GM18508 (cell line): ENCODE data around the gene EED.
A peak's percentile ranks its signal among the peaks of the same experiment; 100 is the strongest.
"Not testable (repeated sequence)": the region's sequence is repeated elsewhere in the genome, so short reads cannot be mapped to it uniquely, and the experiment has no call there.

ENCODE experiments used
- ATAC-seq: cut with Tn5 transposase; IDR thresholded peaks from one replicate; pipeline ENCODE4 v1.9.1; 2021; ENCODE audit warnings: moderate number of reproducible peaks; ENCODE audit not compliant: insufficient read depth, unreplicated experiment

The EED gene

DNA sequence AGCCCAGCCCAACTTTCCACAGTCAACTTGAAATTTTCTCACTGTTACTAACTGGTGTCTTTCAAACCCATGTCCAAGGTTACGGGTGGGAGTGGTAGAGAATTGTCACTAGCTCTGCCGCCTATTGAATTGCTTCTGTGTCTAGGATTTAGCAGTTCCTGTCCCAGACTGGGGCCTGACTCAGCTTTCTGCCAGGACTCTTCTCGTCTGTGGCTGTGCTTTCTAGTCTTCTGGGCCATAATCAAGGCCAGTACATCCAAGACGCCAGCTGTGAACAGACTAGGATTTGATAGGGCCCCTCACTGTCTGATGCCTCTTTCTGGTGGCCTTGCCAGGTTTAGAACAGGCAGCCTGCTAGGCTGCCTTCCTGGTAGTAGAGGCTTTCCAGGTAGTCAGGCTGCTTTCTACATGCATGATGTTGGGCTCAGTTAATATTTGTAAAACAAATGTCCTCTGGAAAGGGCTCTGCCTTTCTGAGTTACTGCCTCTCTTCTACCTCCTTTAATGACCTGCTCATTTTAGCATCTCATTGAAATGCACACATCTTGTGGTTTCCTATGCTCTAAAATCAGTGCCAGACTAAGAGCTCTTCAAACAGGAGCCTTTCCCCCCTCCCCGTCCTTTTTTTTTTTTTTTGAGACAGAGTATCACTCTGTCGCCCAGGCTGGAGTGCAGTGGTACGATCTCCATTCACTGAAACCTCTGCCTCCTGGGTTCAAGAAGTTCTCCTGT, 44.4 kb downstream of the EED start:
- ATAC-seq: no peak

GRCh38 chr11:86289508-86290280, 45.1 kb downstream of the EED start:
- ATAC-seq: not testable (repeated sequence)

DNA sequence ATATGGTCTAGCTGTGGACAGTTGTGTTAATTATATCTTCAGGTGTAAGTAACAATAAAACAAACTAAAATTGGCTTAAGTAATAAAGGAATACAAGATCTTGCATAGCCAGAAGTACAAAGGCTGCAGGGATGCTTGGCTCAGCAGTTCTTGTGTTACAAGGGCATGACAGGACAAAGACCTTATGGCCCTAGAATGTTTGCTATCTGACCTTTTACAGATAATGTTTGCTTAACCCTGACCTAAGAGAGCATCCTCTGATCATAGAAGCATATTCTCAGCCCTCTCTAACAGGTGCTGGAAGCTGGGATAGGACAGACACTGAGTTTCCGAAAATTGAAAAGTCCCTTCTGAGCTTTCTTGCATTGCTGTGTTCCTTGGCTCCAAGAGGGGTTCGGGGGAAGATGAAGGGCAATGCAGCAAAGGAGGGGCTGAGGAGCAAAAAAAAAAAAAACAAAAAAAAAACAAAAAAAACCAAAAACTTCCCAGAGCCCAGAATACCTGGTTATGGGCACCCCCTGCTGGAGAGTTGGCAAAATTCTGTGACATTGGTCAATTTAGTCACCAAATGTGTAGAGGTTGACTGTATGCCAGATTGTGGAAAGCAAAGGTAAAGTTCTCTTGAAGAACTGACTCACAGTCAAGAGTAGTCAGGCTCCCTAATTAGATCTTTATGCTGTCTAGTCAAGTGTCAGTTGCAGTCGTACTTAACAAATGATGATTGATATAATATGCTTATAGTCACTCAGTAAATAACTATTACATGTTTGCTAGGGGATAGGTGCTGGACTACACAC, 47.1 kb downstream of the EED start:
- ATAC-seq: no peak

DNA sequence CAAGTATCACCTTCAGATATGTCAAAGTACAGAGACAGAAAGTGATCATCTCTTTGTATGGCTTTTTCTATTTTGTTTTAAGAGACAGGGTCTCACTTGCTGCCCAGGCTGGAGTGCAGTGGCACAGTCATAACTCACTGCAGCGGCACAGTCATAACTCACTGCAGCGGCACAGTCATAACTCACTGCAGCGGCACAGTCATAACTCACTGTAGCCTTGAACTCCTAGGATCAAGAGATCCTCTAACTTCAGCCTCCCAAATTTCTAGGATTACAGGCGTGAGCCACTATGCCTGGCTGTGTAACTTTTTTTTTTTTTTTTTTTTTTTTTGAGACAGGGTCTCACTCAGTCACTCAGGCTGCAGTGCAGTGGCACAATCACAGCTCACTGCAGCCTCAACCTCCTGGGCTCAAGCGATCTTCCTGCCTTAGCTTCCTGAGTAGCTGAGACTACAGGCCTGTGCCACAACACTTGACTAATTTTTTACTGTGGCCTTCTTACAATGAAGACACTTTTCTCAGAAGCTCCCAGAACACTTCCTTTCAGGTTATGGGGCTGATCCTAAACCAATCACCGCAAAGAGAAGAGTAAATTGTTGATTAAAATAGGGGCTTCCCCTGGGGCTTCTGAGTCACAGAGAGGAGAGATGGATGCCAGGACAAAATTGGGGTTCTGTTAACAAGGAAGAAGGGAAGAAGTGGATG, 48.5 kb downstream of the EED start:
- peak; percentile 74 for ATAC-seq

- no peak for ATAC-seq
Measured at GRCh38 chr11:86294026-86294425, 49.5 kb downstream of the EED start.

- ATAC-seq: peak; percentile 13
Measured at GRCh38 chr11:86301742-86302091, 57.2 kb downstream of the EED start.

- ATAC-seq: peak; percentile 96
Measured at GRCh38 chr11:86302092-86302793, 57.7 kb downstream of the EED start, which contains the start of gene HIKESHI. Gene HIKESHI (plus strand): TSS chr11:86302240. CDS start chr11:86302449, 209 bp downstream.

GRCh38 chr11:86303257-86303656, 58.7 kb downstream of the EED start:
- ATAC-seq: no peak

- ATAC-seq: not testable (repeated sequence)
Measured at GRCh38 chr11:86308710-86309109, 64.2 kb downstream of the EED start.

DNA sequence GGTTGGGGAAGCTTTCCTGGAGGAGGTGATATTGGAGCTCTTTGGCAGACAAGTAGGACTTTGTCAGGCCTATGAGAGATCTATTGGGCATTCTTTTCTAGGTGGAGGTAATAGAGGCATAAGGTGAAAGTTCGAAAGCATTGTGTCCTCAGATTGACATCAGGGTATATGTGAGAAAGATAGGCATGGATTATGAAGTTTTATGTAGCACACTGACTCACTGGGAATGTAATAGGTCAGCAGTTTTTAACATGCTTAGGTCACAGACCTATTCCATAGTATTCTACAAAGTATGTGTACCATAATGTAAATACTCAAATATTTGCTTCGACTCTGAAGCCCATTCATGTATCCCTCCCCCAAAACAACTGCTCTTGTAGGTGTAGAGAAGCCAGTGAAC, 69.2 kb downstream of the EED start:
- ATAC-seq: no peak

- ATAC-seq: no peak
Measured at GRCh38 chr11:86314636-86315035, 70.1 kb downstream of the EED start.
